Trophoblast cell (in vitro differentiated cells and primary cell): ENCODE data around the gene PPDPF.
"Not testable (repeated sequence)": the region's sequence is repeated elsewhere in the genome, so short reads cannot be mapped to it uniquely, and the experiment has no call there.

Experiments
- DNase-seq, 2 donors: peaks; one replicate each; pipeline ENCODE4 v3.0.0-alpha.2; 2016
- H2AFZ ChIP-seq: 2 replicates; pipeline ENCODE4 v1.6.1; 2013; ENCODE audit warnings: low read length, moderate library complexity, mild to moderate bottlenecking; ENCODE audit not compliant: insufficient read depth, poor library complexity
- H2AK5ac ChIP-seq: 2 replicates; pipeline ENCODE4 v1.6.1; 2013; ENCODE audit warnings: mild to moderate bottlenecking, low read length
- H2BK120ac ChIP-seq: 2 replicates; pipeline ENCODE4 v1.6.1; 2013; ENCODE audit warnings: low read length, mild to moderate bottlenecking, moderate library complexity; ENCODE audit not compliant: insufficient read depth, poor library complexity
- H2BK12ac ChIP-seq: 2 replicates; pipeline ENCODE4 v1.6.1; 2013; ENCODE audit warnings: mild to moderate bottlenecking, low read length, moderate library complexity
- H2BK5ac ChIP-seq: 2 replicates; pipeline ENCODE4 v1.6.1; 2013; ENCODE audit warnings: low read length, low read depth, moderate library complexity, mild to moderate bottlenecking; ENCODE audit not compliant: poor library complexity
- H3K14ac ChIP-seq: 2 replicates; pipeline ENCODE4 v1.6.1; 2013; ENCODE audit warnings: mild to moderate bottlenecking, low read length
- H3K18ac ChIP-seq: 2 replicates; pipeline ENCODE4 v1.6.1; 2013; ENCODE audit warnings: mild to moderate bottlenecking, low read length
- H3K23ac ChIP-seq: 2 replicates; pipeline ENCODE4 v1.6.1; 2013; ENCODE audit warnings: low read length
- H3K27ac ChIP-seq: 2 replicates; pipeline ENCODE4 v1.5.1; 2013; ENCODE audit warnings: low read depth, mild to moderate bottlenecking, inconsistent platforms, low read length, moderate library complexity
- H3K27me3 ChIP-seq: 2 replicates; pipeline ENCODE4 v1.6.1; 2013; ENCODE audit warnings: inconsistent platforms, mild to moderate bottlenecking, low read length, moderate library complexity; ENCODE audit not compliant: insufficient read depth
- H3K36me3 ChIP-seq, 2 experiments: 1 replicate in 1 of 2; 2 replicates in 1 of 2; pipeline ENCODE4 v1.6.1; 2013; ENCODE audit warnings: low read length in 2 of 2, mild to moderate bottlenecking in 2 of 2, moderate library complexity in 1 of 2; ENCODE audit not compliant: insufficient read depth in 2 of 2, control insufficient read depth in 1 of 2
- H3K4ac ChIP-seq: 2 replicates; pipeline ENCODE4 v1.6.1; 2013; ENCODE audit warnings: low read depth, mild to moderate bottlenecking, low read length, moderate library complexity
- H3K4me1 ChIP-seq, 2 experiments: 1 replicate in 1 of 2; 2 replicates in 1 of 2; pipeline ENCODE4 v1.6.1; 2013; ENCODE audit warnings: low read length in 2 of 2, mild to moderate bottlenecking in 2 of 2, moderate library complexity in 1 of 2; ENCODE audit not compliant: insufficient read depth in 2 of 2, control insufficient read depth in 1 of 2
- H3K4me2 ChIP-seq: 2 replicates; pipeline ENCODE4 v1.6.1; 2013; ENCODE audit warnings: inconsistent platforms, mild to moderate bottlenecking, low read length, moderate library complexity
- H3K4me3 ChIP-seq: 2 replicates; pipeline ENCODE4 v1.5.1; 2013; ENCODE audit warnings: mild to moderate bottlenecking, low read depth, low read length, inconsistent platforms
- H3K79me1 ChIP-seq: one replicate; pipeline ENCODE4 v1.6.1; 2013; ENCODE audit warnings: low read length
- H3K79me2 ChIP-seq: 2 replicates; pipeline ENCODE4 v1.6.1; 2013; ENCODE audit warnings: low read length, mild to moderate bottlenecking; ENCODE audit not compliant: control insufficient read depth, insufficient read depth, poor library complexity
- H3K9ac ChIP-seq: 2 replicates; pipeline ENCODE4 v1.6.1; 2013; ENCODE audit warnings: mild to moderate bottlenecking, low read length
- H3K9me3 ChIP-seq: 2 replicates; pipeline ENCODE4 v1.6.1; 2013; ENCODE audit warnings: low read depth, mild to moderate bottlenecking, control low read depth, inconsistent platforms, low read length; ENCODE audit not compliant: insufficient read depth
- H4K12ac ChIP-seq: 2 replicates; pipeline ENCODE4 v1.6.1; 2013; ENCODE audit warnings: low read depth, mild to moderate bottlenecking, low read length, moderate library complexity
- H4K8ac ChIP-seq: 2 replicates; pipeline ENCODE4 v1.6.1; 2013; ENCODE audit warnings: low read depth, mild to moderate bottlenecking, low read length, moderate library complexity
- H4K91ac ChIP-seq: one replicate; pipeline ENCODE4 v1.6.1; 2013; ENCODE audit warnings: low read depth, mild to moderate bottlenecking, low read length, moderate library complexity
- WGBS: extraction: QIAGEN DNeasy Blood & Tissue Kit; methylation state at CpG from one replicate; pipeline ENCODE4 v1.1.7; 2013; ENCODE audit warnings: missing lambda C conversion rate; ENCODE audit not compliant: insufficient read length, insufficient coverage; ENCODE audit errors: extremely low coverage; 5-methylcytosine and 5-hydroxymethylcytosine counted together

The PPDPF gene

GRCh38 chr20:63508072-63508768 lies 12.3 kb upstream of the PPDPF start:
- no CpG with 5 or more reads among the region's 33 CpGs for WGBS
- no peak overlapping the region for H4K91ac ChIP-seq

GRCh38 chr20:63509088-63509564 lies 11.4 kb upstream of the PPDPF start:
- H3K23ac ChIP-seq, result no peak overlapping the region
- peaks cover 10% of the 10 kb centered on the region for H3K9me3 ChIP-seq
- DNase-seq, result no peak
- H3K79me1 ChIP-seq, result no peaks in the 10 kb centered on the region
- no peak overlapping the region for H3K14ac ChIP-seq
- no peak overlapping the region for H3K27ac ChIP-seq
- no peak overlapping the region for H2BK12ac ChIP-seq
- no peaks in the 10 kb centered on the region for H3K79me2 ChIP-seq
- H3K4me2 ChIP-seq, result no peak overlapping the region
- H3K27me3 ChIP-seq, result no peaks in the 10 kb centered on the region
- H2AFZ ChIP-seq, result no peak overlapping the region
- no peaks in the 10 kb centered on the region for H3K36me3 ChIP-seq
- no peak overlapping the region for H4K12ac ChIP-seq
- WGBS, result no CpG with 5 or more reads among the region's 9 CpGs
- no peak overlapping the region for H2BK5ac ChIP-seq
- H2AK5ac ChIP-seq, result no peak overlapping the region
- no peak overlapping the region for H2BK120ac ChIP-seq
- no peak overlapping the region for H3K18ac ChIP-seq
- H3K4me3 ChIP-seq, result no peak overlapping the region
- no peak overlapping the region for H3K4ac ChIP-seq
- no peak overlapping the region for H4K91ac ChIP-seq
- H3K9ac ChIP-seq, result no peak overlapping the region
- H4K8ac ChIP-seq, result no peak overlapping the region
- H3K4me1 ChIP-seq, result no peaks in the 10 kb centered on the region

More at GRCh38 chr20:63508072-63508768, 12.3 kb upstream of the PPDPF start:
- H4K12ac ChIP-seq, result no peak overlapping the region
- no peak overlapping the region for H2AK5ac ChIP-seq
- no peaks in the 10 kb centered on the region for H3K79me1 ChIP-seq
- H3K4me1 ChIP-seq, result no peaks in the 10 kb centered on the region
- H3K27ac ChIP-seq, result no peak overlapping the region
- H3K14ac ChIP-seq, result no peak overlapping the region
- no peaks in the 10 kb centered on the region for H3K79me2 ChIP-seq
- no peak overlapping the region for H2BK120ac ChIP-seq
- no peak overlapping the region for H3K23ac ChIP-seq
- no peak overlapping the region for H3K4me2 ChIP-seq
- H3K27me3 ChIP-seq, result no peaks in the 10 kb centered on the region
- H2AFZ ChIP-seq, result no peak overlapping the region
- no peak overlapping the region for H2BK12ac ChIP-seq
- no peak overlapping the region for H4K8ac ChIP-seq
- H3K4ac ChIP-seq, result no peak overlapping the region
- peaks cover 12% of the 10 kb centered on the region for H3K9me3 ChIP-seq
- no peak overlapping the region for H2BK5ac ChIP-seq
- H3K4me3 ChIP-seq, result no peak overlapping the region
- H3K36me3 ChIP-seq, result no peaks in the 10 kb centered on the region
- H3K18ac ChIP-seq, result no peak overlapping the region
- DNase-seq, result no peak
- H3K9ac ChIP-seq, result no peak overlapping the region

GRCh38 chr20:63513207-63513606 lies 7.4 kb upstream of the PPDPF start:
- no peaks in the 10 kb centered on the region for H3K27me3 ChIP-seq
- H3K14ac ChIP-seq, result no peak overlapping the region
- no peak overlapping the region for H3K23ac ChIP-seq
- no peak overlapping the region for H3K27ac ChIP-seq
- H3K36me3 ChIP-seq, result no peaks in the 10 kb centered on the region
- H3K79me2 ChIP-seq, result no peaks in the 10 kb centered on the region
- H3K9ac ChIP-seq, result no peak overlapping the region
- H3K4me2 ChIP-seq, result no peak overlapping the region
- no peak for DNase-seq
- H2BK5ac ChIP-seq, result no peak overlapping the region
- no peak overlapping the region for H3K4ac ChIP-seq
- WGBS, result no CpG with 5 or more reads among the region's 3 CpGs
- H4K12ac ChIP-seq, result no peak overlapping the region
- H2AK5ac ChIP-seq, result no peak overlapping the region
- no peak overlapping the region for H3K18ac ChIP-seq
- no peak overlapping the region for H4K8ac ChIP-seq
- no peaks in the 10 kb centered on the region for H3K79me1 ChIP-seq
- H4K91ac ChIP-seq, result no peak overlapping the region
- H3K4me3 ChIP-seq, result no peak overlapping the region
- no peak overlapping the region for H2AFZ ChIP-seq
- peaks cover under 1% of the 10 kb centered on the region in 2 experiments for H3K4me1 ChIP-seq
- no peak overlapping the region for H2BK120ac ChIP-seq
- no peaks in the 10 kb centered on the region for H3K9me3 ChIP-seq
- no peak overlapping the region for H2BK12ac ChIP-seq

GRCh38 chr20:63514520-63514919 lies 6.0 kb upstream of the PPDPF start:
- WGBS, result no CpG with 5 or more reads among the region's 10 CpGs
- H3K79me1 ChIP-seq, H4K12ac ChIP-seq, H3K14ac ChIP-seq, H3K9ac ChIP-seq, H3K27me3 ChIP-seq, H3K4me2 ChIP-seq, H2BK120ac ChIP-seq, H2AFZ ChIP-seq, H3K23ac ChIP-seq, H2BK12ac ChIP-seq, H3K9me3 ChIP-seq, H3K4ac ChIP-seq, H4K8ac ChIP-seq, H3K36me3 ChIP-seq, H3K4me3 ChIP-seq, H3K79me2 ChIP-seq, H2BK5ac ChIP-seq, H3K27ac ChIP-seq, H3K18ac ChIP-seq, H4K91ac ChIP-seq, H2AK5ac ChIP-seq, DNase-seq: not testable (repeated sequence)
- H3K4me1 ChIP-seq, result peaks cover 6 to 12% of the 10 kb centered on the region in 2 experiments
